ENCODE data around the gene POPDC3. TPM values are rescaled to one million over a fixed set of nuclear protein-coding genes. Genes with fewer than 3 reads are reported as not detected.
A peak's percentile ranks its signal among the peaks of the same experiment; 100 is the strongest.

POPDC3 gene
- 1 to 10 TPM; 6.4 to 8.0 TPM for total RNA-seq
- polyA plus RNA-seq (2013, experiment 1 of 2): 1.5 TPM
- polyA plus RNA-seq (2013, experiment 2 of 2): 1.8 TPM
- long read RNA-seq, experiment 1, partial matches to known transcripts: 0 of 4 reads
- long read RNA-seq, experiment 1, other reads (novel, unspliced or antisense): 0 of 4 reads
- long read RNA-seq, experiment 2, transcript POPDC3-203 (4 exons, 1,029 nt): major isoform, 5 of 8 reads
- long read RNA-seq, experiment 2, partial matches to known transcripts: 1 of 8 reads
- long read RNA-seq, experiment 2, other reads (novel, unspliced or antisense): 1 of 8 reads
- long read RNA-seq, experiment 3, transcript POPDC3-203 (4 exons, 1,029 nt): major isoform, 6 of 9 reads
- long read RNA-seq, experiment 3, partial matches to known transcripts: 0 of 9 reads
- long read RNA-seq, experiment 3, other reads (novel, unspliced or antisense): 1 of 9 reads
- long read RNA-seq, experiment 4, partial matches to known transcripts: 0 of 1 reads
- long read RNA-seq, experiment 4, other reads (novel, unspliced or antisense): 0 of 1 reads

GRCh38 chr6:105179244-105180065, at the start of gene POPDC3:
Gene POPDC3 (minus strand): TSS chr6:105180014. CDS start chr6:105161909, 18,105 bp downstream.
- Histone ChIP-seq H3K36me3 (ENCODE audit: control insufficient read depth, insufficient read depth, low read length) (no peaks in the 10 kb centered on the region), H3K27me3 (ENCODE audit: control insufficient read depth, insufficient read depth, low read length, poor library complexity, severe bottlenecking) (peaks cover 14% of the 10 kb centered on the region), H3K9me3 (ENCODE audit: control insufficient read depth, low read length) (no peaks in the 10 kb centered on the region), H3K27ac (ENCODE audit: low read depth, low read length) (no peak within 1 kb of the TSS), H3K4me3 (ENCODE audit: low read length) (peak within 1 kb of the TSS; percentile 80), H3K4me1 (ENCODE audit: control insufficient read depth, insufficient read depth, low read length) (peaks cover 6% of the 10 kb centered on the region), H3K9ac (ENCODE audit: extremely low read depth, low read length, poor library complexity, severe bottlenecking) (peak within 1 kb of the TSS; percentile 39)
- TF ChIP-seq CTCF (conservative IDR thresholded peaks at IDR 0.05): peak; percentile 60
- whole genome bisulfite sequencing, 2 experiments (ENCODE audit: insufficient coverage in 1 of 2, insufficient read length in 1 of 2): 1 to 2% methylated on average over 51 to 90 of the region's 90 CpGs
- no peaks in the 10 kb centered on the region for H3K9me3 Mint-ChIP-seq
- peak; percentile 89 for DNase-seq
- peak within 1 kb of the TSS; percentile 65 for H3K4me3 Mint-ChIP-seq
- peaks cover 30% of the 10 kb centered on the region for H3K4me1 Mint-ChIP-seq
- peaks cover 14% of the 10 kb centered on the region for H3K27me3 Mint-ChIP-seq (ENCODE audit: insufficient read depth)
- H3K36me3 Mint-ChIP-seq (ENCODE audit: low read depth): no peaks in the 10 kb centered on the region
- H3K27ac Mint-ChIP-seq: no peak within 1 kb of the TSS

- no peak overlapping the region for H3K4me3 Mint-ChIP-seq
- H3K36me3 Mint-ChIP-seq (ENCODE audit: low read depth): no peaks in the 10 kb centered on the region
- no peaks in the 10 kb centered on the region for H3K9me3 Mint-ChIP-seq
- H3K4me1 Mint-ChIP-seq: no peaks in the 10 kb centered on the region
- H3K9me3 ChIP-seq (ENCODE audit: control insufficient read depth, low read length): no peaks in the 10 kb centered on the region
- no peak overlapping the region for H3K27ac Mint-ChIP-seq
- no peaks in the 10 kb centered on the region for H3K27me3 Mint-ChIP-seq (ENCODE audit: insufficient read depth)
- no peaks in the 10 kb centered on the region for H3K4me1 ChIP-seq (ENCODE audit: control insufficient read depth, insufficient read depth, low read length)
- no peak overlapping the region for H3K9ac ChIP-seq (ENCODE audit: extremely low read depth, low read length, poor library complexity, severe bottlenecking)
- H3K36me3 ChIP-seq (ENCODE audit: control insufficient read depth, insufficient read depth, low read length): no peaks in the 10 kb centered on the region
- TF ChIP-seq CTCF (conservative IDR thresholded peaks at IDR 0.05): no peak
- no peak overlapping the region for H3K27ac ChIP-seq (ENCODE audit: low read depth, low read length)
- H3K27me3 ChIP-seq (ENCODE audit: control insufficient read depth, insufficient read depth, low read length, poor library complexity, severe bottlenecking): peaks cover 19% of the 10 kb centered on the region
- no peak for DNase-seq
- 88 to 100% methylated on average over 2 to 3 of the region's 3 CpGs for WGBS, 2 experiments (ENCODE audit: insufficient coverage in 1 of 2, insufficient read length in 1 of 2)
- no peak overlapping the region for H3K4me3 ChIP-seq (ENCODE audit: low read length)
Observed at GRCh38 chr6:105227295-105227767, 47.5 kb upstream of the POPDC3 start.

- H3K9ac ChIP-seq (ENCODE audit: extremely low read depth, low read length, poor library complexity, severe bottlenecking): no peak overlapping the region
- no peaks in the 10 kb centered on the region for H3K36me3 ChIP-seq (ENCODE audit: control insufficient read depth, insufficient read depth, low read length)
- no peaks in the 10 kb centered on the region for H3K36me3 Mint-ChIP-seq (ENCODE audit: low read depth)
- no peak for TF ChIP-seq CTCF (conservative IDR thresholded peaks at IDR 0.05)
- H3K4me3 ChIP-seq (ENCODE audit: low read length): no peak overlapping the region
- no peaks in the 10 kb centered on the region for H3K4me1 Mint-ChIP-seq
- H3K27me3 Mint-ChIP-seq (ENCODE audit: insufficient read depth): no peaks in the 10 kb centered on the region
- H3K4me3 Mint-ChIP-seq: no peak overlapping the region
- H3K9me3 ChIP-seq (ENCODE audit: control insufficient read depth, low read length): no peaks in the 10 kb centered on the region
- DNase-seq: no peak
- H3K27ac Mint-ChIP-seq: no peak overlapping the region
- H3K27me3 ChIP-seq (ENCODE audit: control insufficient read depth, insufficient read depth, low read length, poor library complexity, severe bottlenecking): peaks cover 19% of the 10 kb centered on the region
- H3K27ac ChIP-seq (ENCODE audit: low read depth, low read length): no peak overlapping the region
- H3K4me1 ChIP-seq (ENCODE audit: control insufficient read depth, insufficient read depth, low read length): no peaks in the 10 kb centered on the region
- H3K9me3 Mint-ChIP-seq: no peaks in the 10 kb centered on the region
- 89 to 92% methylated on average over 4 to 7 of the region's 7 CpGs for WGBS, 2 experiments (ENCODE audit: insufficient coverage in 1 of 2, insufficient read length in 1 of 2)
Observed at GRCh38 chr6:105226598-105227294, 46.9 kb upstream of the POPDC3 start.

Measured in endodermal cell (in vitro differentiated cells).